ENCODE data around the gene ABAT. TPM values are rescaled to one million over a fixed set of nuclear protein-coding genes. Genes with fewer than 3 reads are reported as not detected.
"Not testable (repeated sequence)": the region's sequence is repeated elsewhere in the genome, so short reads cannot be mapped to it uniquely, and the experiment has no call there.

Gene ABAT
- total RNA-seq, 1 donor from 2014 or later: 23.3 TPM

DNA sequence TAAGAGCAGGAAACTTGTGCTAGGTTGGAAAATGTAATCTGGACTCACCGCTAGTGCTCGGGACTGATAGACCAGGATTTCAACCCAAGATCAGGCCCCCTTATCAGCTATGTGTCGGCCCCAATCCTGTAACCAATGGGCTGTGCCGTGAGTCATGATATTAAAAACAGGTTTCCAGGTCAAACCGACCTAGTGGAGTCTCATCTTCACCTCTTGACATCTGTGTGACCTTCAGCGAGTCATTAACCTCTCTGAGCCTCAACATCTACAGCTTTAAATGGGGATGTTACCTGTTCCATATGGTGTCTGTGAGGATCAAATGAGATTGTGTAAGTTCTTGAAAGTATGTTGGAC is 123.7 kb downstream of the ABAT start:
- Histone ChIP-seq H3K9ac (ENCODE audit: low read length) (peak overlapping the region; percentile 98), H4K20me1 (ENCODE audit: insufficient read depth, low read length) (peaks cover 42% of the 10 kb centered on the region), H3K4me1 (ENCODE audit: insufficient read depth, low read length) (peaks cover 20% of the 10 kb centered on the region), H3K79me2 (ENCODE audit: insufficient read depth, low read length) (peaks cover 79% of the 10 kb centered on the region), H3K36me3 (ENCODE audit: insufficient read depth, low read length) (peaks cover 30% of the 10 kb centered on the region), H3K27me3 (ENCODE audit: insufficient read depth, low read length) (no peaks in the 10 kb centered on the region), H3K9me3 (ENCODE audit: insufficient read depth, low read depth, low read length) (no peaks in the 10 kb centered on the region), H2AFZ (ENCODE audit: low read depth, low read length) (peak overlapping the region; percentile 73), H3K4me3 (ENCODE audit: insufficient read depth, low read depth, low read length) (peak overlapping the region; percentile 91), H3K4me2 (ENCODE audit: low read length) (peak overlapping the region; percentile 96), H3K27ac (ENCODE audit: low read depth, low read length) (peak overlapping the region; percentile 97)
- DNase-seq (ENCODE audit: low read depth): no peak
- Mint-ChIP-seq H3K27ac (ENCODE audit: unreplicated experiment) (peak overlapping the region; percentile 91), H3K9me3 (ENCODE audit: unreplicated experiment) (no peaks in the 10 kb centered on the region), H3K36me3 (ENCODE audit: low read depth, unreplicated experiment) (peaks cover 6% of the 10 kb centered on the region), H3K4me3 (ENCODE audit: unreplicated experiment) (peak overlapping the region; percentile 98), H3K27me3 (ENCODE audit: low read depth, unreplicated experiment) (no peaks in the 10 kb centered on the region), H3K4me1 (ENCODE audit: low read depth, unreplicated experiment) (peaks cover 16% of the 10 kb centered on the region)
- no peak for FAIRE-seq
- TF ChIP-seq, protein P1, sequence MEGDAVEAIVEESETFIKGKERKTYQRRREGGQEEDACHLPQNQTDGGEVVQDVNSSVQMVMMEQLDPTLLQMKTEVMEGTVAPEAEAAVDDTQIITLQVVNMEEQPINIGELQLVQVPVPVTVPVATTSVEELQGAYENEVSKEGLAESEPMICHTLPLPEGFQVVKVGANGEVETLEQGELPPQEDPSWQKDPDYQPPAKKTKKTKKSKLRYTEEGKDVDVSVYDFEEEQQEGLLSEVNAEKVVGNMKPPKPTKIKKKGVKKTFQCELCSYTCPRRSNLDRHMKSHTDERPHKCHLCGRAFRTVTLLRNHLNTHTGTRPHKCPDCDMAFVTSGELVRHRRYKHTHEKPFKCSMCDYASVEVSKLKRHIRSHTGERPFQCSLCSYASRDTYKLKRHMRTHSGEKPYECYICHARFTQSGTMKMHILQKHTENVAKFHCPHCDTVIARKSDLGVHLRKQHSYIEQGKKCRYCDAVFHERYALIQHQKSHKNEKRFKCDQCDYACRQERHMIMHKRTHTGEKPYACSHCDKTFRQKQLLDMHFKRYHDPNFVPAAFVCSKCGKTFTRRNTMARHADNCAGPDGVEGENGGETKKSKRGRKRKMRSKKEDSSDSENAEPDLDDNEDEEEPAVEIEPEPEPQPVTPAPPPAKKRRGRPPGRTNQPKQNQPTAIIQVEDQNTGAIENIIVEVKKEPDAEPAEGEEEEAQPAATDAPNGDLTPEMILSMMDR (IDR thresholded peaks at IDR 0.05; ENCODE audit: insufficient read depth, low read depth, low read length): no peak
- TF ChIP-seq EZH2 (IDR thresholded peaks at IDR 0.05; ENCODE audit: insufficient read depth, low read length): no peak

- Mint-ChIP-seq H3K27ac (ENCODE audit: unreplicated experiment) (peak overlapping the region; percentile 91), H3K36me3 (ENCODE audit: low read depth, unreplicated experiment) (peaks cover 6% of the 10 kb centered on the region), H3K9me3 (ENCODE audit: unreplicated experiment) (no peaks in the 10 kb centered on the region), H3K4me3 (ENCODE audit: unreplicated experiment) (peak overlapping the region; percentile 98), H3K27me3 (ENCODE audit: low read depth, unreplicated experiment) (no peaks in the 10 kb centered on the region), H3K4me1 (ENCODE audit: low read depth, unreplicated experiment) (peaks cover 16% of the 10 kb centered on the region)
- Histone ChIP-seq H3K36me3 (ENCODE audit: insufficient read depth, low read length) (peaks cover 32% of the 10 kb centered on the region), H3K9ac (ENCODE audit: low read length) (peak overlapping the region; percentile 98), H2AFZ (ENCODE audit: low read depth, low read length) (no peak overlapping the region), H3K27ac (ENCODE audit: low read depth, low read length) (peak overlapping the region; percentile 97), H3K9me3 (ENCODE audit: insufficient read depth, low read depth, low read length) (no peaks in the 10 kb centered on the region), H3K4me3 (ENCODE audit: insufficient read depth, low read depth, low read length) (peak overlapping the region; percentile 91), H3K27me3 (ENCODE audit: insufficient read depth, low read length) (no peaks in the 10 kb centered on the region), H4K20me1 (ENCODE audit: insufficient read depth, low read length) (peaks cover 46% of the 10 kb centered on the region), H3K79me2 (ENCODE audit: insufficient read depth, low read length) (peaks cover 84% of the 10 kb centered on the region), H3K4me1 (ENCODE audit: insufficient read depth, low read length) (peaks cover 20% of the 10 kb centered on the region), H3K4me2 (ENCODE audit: low read length) (peak overlapping the region; percentile 96)
- no peak for DNase-seq (ENCODE audit: low read depth)
- no peak for TF ChIP-seq EZH2 (IDR thresholded peaks at IDR 0.05; ENCODE audit: insufficient read depth, low read length)
- TF ChIP-seq, protein P1 (IDR thresholded peaks at IDR 0.05; ENCODE audit: insufficient read depth, low read depth, low read length): no peak
- FAIRE-seq: no peak
Measured at GRCh38 chr16:8798535-8799157, 124.2 kb downstream of the ABAT start.

DNA sequence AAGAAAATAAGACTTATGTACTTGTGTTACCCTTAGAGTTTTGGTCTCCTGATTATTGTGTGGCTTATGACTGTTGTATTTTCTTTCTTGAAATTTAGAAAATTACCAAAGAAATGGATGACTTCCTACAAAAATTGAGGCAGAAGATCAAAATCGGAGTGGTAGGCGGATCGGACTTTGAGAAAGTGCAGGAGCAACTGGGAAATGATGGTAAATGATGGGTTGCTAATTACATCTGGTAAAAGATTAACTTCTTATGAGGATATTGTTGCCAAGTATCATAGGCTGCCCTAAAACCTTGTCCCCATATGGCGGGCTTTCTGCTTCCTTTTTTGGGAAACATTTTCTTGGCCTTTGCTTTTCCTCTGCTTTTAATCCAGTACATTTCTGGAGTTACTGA is 127.3 kb downstream of the ABAT start:
- H3K4me2 ChIP-seq (ENCODE audit: low read length): no peak overlapping the region
- H3K36me3 Mint-ChIP-seq (ENCODE audit: low read depth, unreplicated experiment): peaks cover 6% of the 10 kb centered on the region
- H3K79me2 ChIP-seq (ENCODE audit: insufficient read depth, low read length): peaks cover 100% of the 10 kb centered on the region
- DNase-seq (ENCODE audit: low read depth) (no peak), FAIRE-seq (no peak)
- no peak overlapping the region for H3K27ac ChIP-seq (ENCODE audit: low read depth, low read length)
- H3K4me1 ChIP-seq (ENCODE audit: insufficient read depth, low read length): peaks cover 15% of the 10 kb centered on the region
- H3K9ac ChIP-seq (ENCODE audit: low read length): no peak overlapping the region
- no peak overlapping the region for H3K27ac Mint-ChIP-seq (ENCODE audit: unreplicated experiment)
- no peaks in the 10 kb centered on the region for H3K9me3 Mint-ChIP-seq (ENCODE audit: unreplicated experiment)
- peaks cover 52% of the 10 kb centered on the region for H3K36me3 ChIP-seq (ENCODE audit: insufficient read depth, low read length)
- peaks cover 11% of the 10 kb centered on the region for H3K4me1 Mint-ChIP-seq (ENCODE audit: low read depth, unreplicated experiment)
- H3K4me3 ChIP-seq (ENCODE audit: insufficient read depth, low read depth, low read length): no peak overlapping the region
- no peaks in the 10 kb centered on the region for H3K9me3 ChIP-seq (ENCODE audit: insufficient read depth, low read depth, low read length)
- no peaks in the 10 kb centered on the region for H3K27me3 Mint-ChIP-seq (ENCODE audit: low read depth, unreplicated experiment)
- no peak overlapping the region for H3K4me3 Mint-ChIP-seq (ENCODE audit: unreplicated experiment)
- H2AFZ ChIP-seq (ENCODE audit: low read depth, low read length): no peak overlapping the region
- no peaks in the 10 kb centered on the region for H3K27me3 ChIP-seq (ENCODE audit: insufficient read depth, low read length)
- peaks cover 76% of the 10 kb centered on the region for H4K20me1 ChIP-seq (ENCODE audit: insufficient read depth, low read length)
- TF ChIP-seq EZH2 (IDR thresholded peaks at IDR 0.05; ENCODE audit: insufficient read depth, low read length): no peak
- TF ChIP-seq, protein P1 (IDR thresholded peaks at IDR 0.05; ENCODE audit: insufficient read depth, low read depth, low read length): no peak

DNA sequence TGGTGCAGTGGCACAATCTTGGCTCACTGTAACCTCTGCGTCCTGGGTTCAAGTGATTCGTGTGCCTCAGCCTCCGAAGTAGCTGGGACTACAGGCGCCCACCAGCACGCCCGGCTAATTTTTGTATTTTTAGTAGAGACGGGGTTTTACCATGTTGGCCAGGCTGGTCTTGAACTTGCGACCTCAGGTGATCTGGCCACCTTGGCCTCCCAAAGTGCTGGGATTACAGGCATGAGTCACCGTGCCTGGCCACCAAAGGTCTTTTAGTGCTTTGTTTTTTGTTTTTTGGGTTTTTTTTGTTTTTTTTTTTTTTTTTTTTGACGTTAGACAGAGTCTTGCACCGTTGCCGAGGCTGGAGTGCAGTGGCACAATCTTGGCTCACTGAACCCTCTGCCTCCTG is 129.3 kb downstream of the ABAT start:
- H2AFZ ChIP-seq (ENCODE audit: low read depth, low read length); H3K27me3 Mint-ChIP-seq (ENCODE audit: low read depth, unreplicated experiment); H3K4me2 ChIP-seq (ENCODE audit: low read length); H3K9me3 ChIP-seq (ENCODE audit: insufficient read depth, low read depth, low read length); H3K27me3 ChIP-seq (ENCODE audit: insufficient read depth, low read length); H3K9ac ChIP-seq (ENCODE audit: low read length); H3K4me1 ChIP-seq (ENCODE audit: insufficient read depth, low read length); H3K36me3 Mint-ChIP-seq (ENCODE audit: low read depth, unreplicated experiment); H3K4me3 Mint-ChIP-seq (ENCODE audit: unreplicated experiment); FAIRE-seq; H3K27ac Mint-ChIP-seq (ENCODE audit: unreplicated experiment); H3K4me3 ChIP-seq (ENCODE audit: insufficient read depth, low read depth, low read length); DNase-seq (ENCODE audit: low read depth); H3K27ac ChIP-seq (ENCODE audit: low read depth, low read length); H3K4me1 Mint-ChIP-seq (ENCODE audit: low read depth, unreplicated experiment); H3K9me3 Mint-ChIP-seq (ENCODE audit: unreplicated experiment): not testable (repeated sequence)
- Histone ChIP-seq H3K79me2 (ENCODE audit: insufficient read depth, low read length) (peaks cover 99% of the 10 kb centered on the region), H4K20me1 (ENCODE audit: insufficient read depth, low read length) (peaks cover 94% of the 10 kb centered on the region), H3K36me3 (ENCODE audit: insufficient read depth, low read length) (peaks cover 69% of the 10 kb centered on the region)
